D721Med (cell line): ENCODE data around the gene GSPT1.

Source experiments
- DNase-seq: peaks from one replicate; pipeline ENCODE4 v3.0.0; 2011; ENCODE audit warnings: low spot score; ENCODE audit not compliant: insufficient read length
- FAIRE-seq: peaks from 2 replicates; lab custom pipeline; 2011; peaks lifted over from hg19 to GRCh38; lab: Jason Lieb, UNC
- CTCF ChIP-seq: IDR thresholded peaks from 2 replicates; pipeline ENCODE4 v1.5.1; 2012; ENCODE audit warnings: mild to moderate bottlenecking, control low read depth; ENCODE audit not compliant: insufficient read depth; ENCODE audit errors: missing control alignments

Gene GSPT1

GRCh38 chr16:11871193-11871592, 44.6 kb downstream of the GSPT1 start:
- peak; percentile 12 for TF ChIP-seq CTCF
- no peak for FAIRE-seq

GRCh38 chr16:11870399-11870798, 45.4 kb downstream of the GSPT1 start:
- FAIRE-seq (no peak), DNase-seq (no peak)
- no peak for TF ChIP-seq CTCF

More at GRCh38 chr16:11871193-11871592, 44.6 kb downstream of the GSPT1 start:
- DNase-seq = no peak

- no peak for FAIRE-seq
- no peak for DNase-seq
- TF ChIP-seq CTCF = no peak
Measured at GRCh38 chr16:11869353-11870228, 46.2 kb downstream of the GSPT1 start.

- FAIRE-seq = no peak
- DNase-seq = no peak
- no peak for TF ChIP-seq CTCF
Measured at GRCh38 chr16:11868412-11868980, 47.3 kb downstream of the GSPT1 start.

GRCh38 chr16:11862489-11862888, 53.3 kb downstream of the GSPT1 start:
- no peak for TF ChIP-seq CTCF
- DNase-seq = no peak
- FAIRE-seq = peak; percentile 44

- FAIRE-seq = no peak
Measured at GRCh38 chr16:11857161-11857560, 58.6 kb downstream of the GSPT1 start.

More at GRCh38 chr16:11857161-11857560, 58.6 kb downstream of the GSPT1 start:
- no peak for TF ChIP-seq CTCF
- DNase-seq = no peak
